DOHH2 (cell line): ENCODE data around the gene DOK6.

Experiments
- H3F3A ChIP-seq: fragments of 200-600 bp; sonication (generic), shearing (Covaris generic); 2 replicates; pipeline ENCODE4 v1.6.0; 2016; ENCODE audit warnings: antibody characterized with exemption, mild to moderate bottlenecking; ENCODE audit not compliant: control insufficient read depth, insufficient read depth
- H3K27ac ChIP-seq: fragments of 200-600 bp; sonication (generic); 2 replicates; pipeline ENCODE4 v1.5.1; 2014; ENCODE audit warnings: low read depth, mild to moderate bottlenecking, low read length, moderate library complexity
- H3K27me3 ChIP-seq: fragments of 200-600 bp; sonication (generic); 2 replicates; pipeline ENCODE4 v1.6.1; 2014; ENCODE audit warnings: mild to moderate bottlenecking, low read length, mixed read lengths; ENCODE audit not compliant: control insufficient read depth
- H3K36me3 ChIP-seq: fragments of 200-600 bp; sonication (generic); 2 replicates; pipeline ENCODE4 v1.6.1; 2014; ENCODE audit warnings: mild to moderate bottlenecking, low read length, moderate library complexity, mixed read lengths; ENCODE audit not compliant: control insufficient read depth
- H3K4me1 ChIP-seq: fragments of 200-600 bp; sonication (generic); 2 replicates; pipeline ENCODE4 v1.6.1; 2014; ENCODE audit warnings: mild to moderate bottlenecking, low read length, mixed read lengths; ENCODE audit not compliant: control insufficient read depth
- H3K4me2 ChIP-seq: fragments of 200-600 bp; sonication (generic); 2 replicates; pipeline ENCODE4 v1.6.0; 2014; ENCODE audit warnings: mild to moderate bottlenecking, low read length, moderate library complexity
- H3K4me3 ChIP-seq: fragments of 200-600 bp; sonication (generic); 2 replicates; pipeline ENCODE4 v1.5.1; 2014; ENCODE audit warnings: mild to moderate bottlenecking, low read length, mixed read lengths
- H3K79me2 ChIP-seq: fragments of 200-600 bp; sonication (generic); 2 replicates; pipeline ENCODE4 v1.6.1; 2014; ENCODE audit warnings: mild to moderate bottlenecking, low read length, mixed read lengths; ENCODE audit not compliant: control insufficient read depth
- H3K9me2 ChIP-seq: fragments of 200-600 bp; sonication (generic); replicated peaks from 2 replicates; pipeline ENCODE4 v1.6.1; 2014; ENCODE audit warnings: mild to moderate bottlenecking, low read length, mixed read lengths; ENCODE audit not compliant: control insufficient read depth
- H3K9me3 ChIP-seq: fragments of 200-600 bp; sonication (generic); 2 replicates; pipeline ENCODE4 v1.6.1; 2014; ENCODE audit warnings: antibody characterized with exemption, low read length, mixed read lengths; ENCODE audit not compliant: control insufficient read depth, insufficient read depth
- H4K20me1 ChIP-seq: fragments of 200-600 bp; sonication (generic); 2 replicates; pipeline ENCODE4 v1.6.0; 2014; ENCODE audit warnings: low read depth, mild to moderate bottlenecking, antibody characterized with exemption, low read length, moderate library complexity; ENCODE audit not compliant: control insufficient read depth, insufficient read depth
- EZH2phosphoT487 ChIP-seq: fragments of 200-600 bp; sonication (generic); IDR thresholded peaks from 2 replicates; pipeline ENCODE4 v1.6.1; 2017; ENCODE audit warnings: borderline replicate concordance, mild to moderate bottlenecking, antibody characterized with exemption, low read length, moderate library complexity, mixed read lengths
- TF ChIP-seq, protein P1 (sequence below): fragments of 200-600 bp; sonication (generic); IDR thresholded peaks from one replicate; pipeline ENCODE4 v1.5.1; 2014; ENCODE audit warnings: antibody characterized with exemption, mild to moderate bottlenecking, low read depth, low read length; ENCODE audit not compliant: poor library complexity, severe bottlenecking

Gene DOK6

GRCh38 chr18:69397096-69397495 is 3.6 kb upstream of the DOK6 start:
- H3K79me2 ChIP-seq = no peaks in the 10 kb centered on the region
- no peak overlapping the region for H3K27ac ChIP-seq
- H4K20me1 ChIP-seq = no peaks in the 10 kb centered on the region
- no peaks in the 10 kb centered on the region for H3K4me1 ChIP-seq
- no peak overlapping the region for H3K4me2 ChIP-seq
- no peaks in the 10 kb centered on the region for H3K9me2 ChIP-seq
- no peak overlapping the region for H3K4me3 ChIP-seq
- no peaks in the 10 kb centered on the region for H3K36me3 ChIP-seq
- H3K9me3 ChIP-seq = peaks cover 11% of the 10 kb centered on the region; the same call in 1 of the 2 replicates
- no peak for TF ChIP-seq EZH2phosphoT487
- TF ChIP-seq, protein P1, sequence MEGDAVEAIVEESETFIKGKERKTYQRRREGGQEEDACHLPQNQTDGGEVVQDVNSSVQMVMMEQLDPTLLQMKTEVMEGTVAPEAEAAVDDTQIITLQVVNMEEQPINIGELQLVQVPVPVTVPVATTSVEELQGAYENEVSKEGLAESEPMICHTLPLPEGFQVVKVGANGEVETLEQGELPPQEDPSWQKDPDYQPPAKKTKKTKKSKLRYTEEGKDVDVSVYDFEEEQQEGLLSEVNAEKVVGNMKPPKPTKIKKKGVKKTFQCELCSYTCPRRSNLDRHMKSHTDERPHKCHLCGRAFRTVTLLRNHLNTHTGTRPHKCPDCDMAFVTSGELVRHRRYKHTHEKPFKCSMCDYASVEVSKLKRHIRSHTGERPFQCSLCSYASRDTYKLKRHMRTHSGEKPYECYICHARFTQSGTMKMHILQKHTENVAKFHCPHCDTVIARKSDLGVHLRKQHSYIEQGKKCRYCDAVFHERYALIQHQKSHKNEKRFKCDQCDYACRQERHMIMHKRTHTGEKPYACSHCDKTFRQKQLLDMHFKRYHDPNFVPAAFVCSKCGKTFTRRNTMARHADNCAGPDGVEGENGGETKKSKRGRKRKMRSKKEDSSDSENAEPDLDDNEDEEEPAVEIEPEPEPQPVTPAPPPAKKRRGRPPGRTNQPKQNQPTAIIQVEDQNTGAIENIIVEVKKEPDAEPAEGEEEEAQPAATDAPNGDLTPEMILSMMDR = no peak
- no peaks in the 10 kb centered on the region for H3K27me3 ChIP-seq
- no peaks in the 10 kb centered on the region for H3F3A ChIP-seq

DNA sequence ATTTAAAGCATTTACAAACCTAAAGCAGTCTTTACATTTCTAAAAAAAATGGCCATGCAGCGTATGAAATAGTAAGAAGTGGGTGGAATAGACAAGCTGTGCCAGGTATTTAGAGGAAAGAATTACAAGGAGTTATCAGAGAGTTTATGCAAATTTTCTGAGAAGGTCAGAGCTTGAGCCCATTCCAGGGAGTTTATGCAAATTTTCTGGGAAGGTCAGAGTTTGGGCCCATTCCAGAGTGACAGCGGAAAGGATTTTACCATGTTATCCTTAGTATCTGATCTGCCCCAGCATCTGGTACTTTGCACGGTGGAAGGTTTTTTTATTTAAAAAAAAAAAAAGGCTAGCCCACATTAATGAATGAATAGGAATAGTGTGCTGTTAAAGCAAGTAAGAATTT is 1.4 kb upstream of the DOK6 start:
- no peak overlapping the region for H3K4me3 ChIP-seq
- H3F3A ChIP-seq = no peaks in the 10 kb centered on the region
- H3K36me3 ChIP-seq = no peaks in the 10 kb centered on the region
- H3K79me2 ChIP-seq = no peaks in the 10 kb centered on the region
- TF ChIP-seq, protein P1 = no peak
- no peak for TF ChIP-seq EZH2phosphoT487
- no peak overlapping the region for H3K4me2 ChIP-seq
- H3K4me1 ChIP-seq = no peaks in the 10 kb centered on the region
- H3K9me3 ChIP-seq = peaks cover 11% of the 10 kb centered on the region; the same call in 1 of the 2 replicates
- H3K27ac ChIP-seq = no peak overlapping the region
- no peaks in the 10 kb centered on the region for H4K20me1 ChIP-seq
- H3K27me3 ChIP-seq = no peaks in the 10 kb centered on the region
- H3K9me2 ChIP-seq = no peaks in the 10 kb centered on the region

DNA sequence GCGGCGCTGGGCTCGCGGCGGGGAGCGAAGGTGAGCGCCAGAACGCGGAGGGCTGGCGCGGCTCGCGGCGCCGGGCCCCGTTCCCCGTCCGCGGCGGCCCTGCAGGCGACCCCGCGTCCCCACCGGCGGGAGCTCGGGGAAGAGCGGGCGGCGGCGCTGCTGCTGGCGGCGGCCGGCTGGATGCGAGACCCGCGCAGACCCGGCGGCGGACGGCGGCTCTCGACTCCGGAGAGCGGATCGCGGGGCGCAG is 213 bp downstream of the DOK6 start:
- H4K20me1 ChIP-seq = no peaks in the 10 kb centered on the region
- no peaks in the 10 kb centered on the region for H3K4me1 ChIP-seq
- H3K36me3 ChIP-seq = no peaks in the 10 kb centered on the region
- no peaks in the 10 kb centered on the region for H3K79me2 ChIP-seq
- H3K9me2 ChIP-seq = no peaks in the 10 kb centered on the region
- no peak overlapping the region for H3K4me2 ChIP-seq
- TF ChIP-seq EZH2phosphoT487 = no peak
- TF ChIP-seq, protein P1 = no peak
- H3K9me3 ChIP-seq = peaks cover 11% of the 10 kb centered on the region; the same call in 1 of the 2 replicates
- H3K27ac ChIP-seq = no peak overlapping the region
- no peaks in the 10 kb centered on the region for H3K27me3 ChIP-seq
- no peak overlapping the region for H3K4me3 ChIP-seq
- no peaks in the 10 kb centered on the region for H3F3A ChIP-seq
